IMR-90 (cell line): ENCODE results near the gene LCE3B. TPM values are rescaled to one million over a fixed set of nuclear protein-coding genes. Genes with fewer than 3 reads are reported as not detected.

Source experiments
- ATAC-seq: fragments of 200-7000 bp; cut with Tn5 transposase; 2 replicates; pipeline ENCODE4 v1.9.1; 2020; ENCODE audit warnings: low read depth, mild to moderate bottlenecking, moderate library complexity
- BruUV-seq: library from RNA; stranded (reverse); fragments of 400-500 nt; replicated peaks from 2 replicates; lab custom pipeline; 2021; lab: Mats Ljungman, UMichigan
- CTCF ChIA-PET: fragments of 300-600 bp; formaldehyde crosslinking; extraction: SDS; loops from one replicate; lab custom pipeline; 2021; ENCODE audit warnings: antibody characterized with exemption; lab: Yijun Ruan, JAX
- POLR2A ChIA-PET: fragments of 300-600 bp; sonication (Branson Sonifier 250); formaldehyde crosslinking; loops from one replicate; lab custom pipeline; 2022; ENCODE audit warnings: antibody characterized with exemption; ENCODE audit not compliant: unreplicated experiment; lab: Charles Lee
- DNase-seq: peaks from one replicate; pipeline ENCODE4 v3.0.0; 2013
- H2AFZ ChIP-seq: replicated peaks from 2 replicates; pipeline ENCODE3; 2013; ENCODE audit warnings: low read length, mild to moderate bottlenecking; ENCODE audit not compliant: poor library complexity
- H2AK5ac ChIP-seq: 2 replicates; pipeline ENCODE4 v1.6.1; 2013; ENCODE audit warnings: low read depth, low read length, inconsistent platforms
- H2AK9ac ChIP-seq: replicated peaks from 2 replicates; pipeline ENCODE3; 2013; ENCODE audit warnings: mild to moderate bottlenecking, low read depth, low read length, moderate library complexity; ENCODE audit not compliant: poor library complexity
- H2BK120ac ChIP-seq: 2 replicates; pipeline ENCODE4 v1.6.1; 2013; ENCODE audit warnings: low read depth, low read length, inconsistent platforms
- H2BK15ac ChIP-seq: 3 replicates; pipeline ENCODE4 v1.6.1; 2013; ENCODE audit warnings: low read depth, low read length, inconsistent platforms
- H2BK20ac ChIP-seq: 2 replicates; pipeline ENCODE4 v1.6.1; 2013; ENCODE audit warnings: low read depth, mild to moderate bottlenecking, inconsistent platforms, low read length, moderate library complexity
- H2BK5ac ChIP-seq: 2 replicates; pipeline ENCODE4 v1.6.1; 2013; ENCODE audit warnings: mild to moderate bottlenecking, low read depth, low read length, inconsistent platforms; ENCODE audit not compliant: poor library complexity, severe bottlenecking
- H3K14ac ChIP-seq: replicated peaks from 2 replicates; pipeline ENCODE4 v1.6.1; 2013; ENCODE audit warnings: low read depth, low read length, inconsistent platforms
- H3K18ac ChIP-seq: 2 replicates; pipeline ENCODE4 v1.6.1; 2013; ENCODE audit warnings: low read depth, low read length, control low read depth
- H3K23ac ChIP-seq: 2 replicates; pipeline ENCODE4 v1.6.1; 2013; ENCODE audit warnings: low read depth, low read length, inconsistent platforms
- H3K27ac ChIP-seq: 2 replicates; pipeline ENCODE4 v1.5.1; 2013; ENCODE audit warnings: mild to moderate bottlenecking, control low read depth, low read length; ENCODE audit not compliant: insufficient read depth
- H3K27me3 ChIP-seq: 2 replicates; pipeline ENCODE4 v1.6.1; 2013; ENCODE audit warnings: low read length; ENCODE audit not compliant: control insufficient read depth, insufficient read depth
- H3K36me3 ChIP-seq: 2 replicates; pipeline ENCODE4 v1.6.1; 2013; ENCODE audit warnings: low read length, mixed read lengths; ENCODE audit not compliant: control insufficient read depth, insufficient read depth
- H3K4ac ChIP-seq: 2 replicates; pipeline ENCODE4 v1.6.1; 2013; ENCODE audit warnings: low read depth, low read length, inconsistent platforms
- H3K4me1 ChIP-seq: 2 replicates; pipeline ENCODE4 v1.6.1; 2013; ENCODE audit warnings: low read length, mixed read lengths; ENCODE audit not compliant: control insufficient read depth, insufficient read depth
- H3K4me2 ChIP-seq: 2 replicates; pipeline ENCODE4 v1.6.1; 2013; ENCODE audit warnings: low read depth, mild to moderate bottlenecking, control low read depth, low read length, moderate library complexity
- H3K4me3 ChIP-seq: 2 replicates; pipeline ENCODE4 v1.5.1; 2013; ENCODE audit warnings: low read depth, mild to moderate bottlenecking, control low read depth, low read length, moderate library complexity; ENCODE audit not compliant: insufficient read depth
- H3K56ac ChIP-seq: 2 replicates; pipeline ENCODE4 v1.6.1; 2013; ENCODE audit warnings: low read length, inconsistent platforms; ENCODE audit not compliant: insufficient read depth; ENCODE audit errors: extremely low read depth
- H3K79me1 ChIP-seq, 2 experiments: 2 replicates each; pipeline ENCODE4 v1.6.1; 2013; ENCODE audit warnings: low read length in 2 of 2, inconsistent platforms in 1 of 2, low read depth in 1 of 2
- H3K9ac ChIP-seq: 2 replicates; pipeline ENCODE4 v1.6.1; 2013; ENCODE audit warnings: low read depth, low read length, control low read depth
- H3K9me1 ChIP-seq: 2 replicates; pipeline ENCODE4 v1.6.1; 2013; ENCODE audit warnings: low read length, inconsistent platforms; ENCODE audit not compliant: insufficient read depth
- H3K9me3 ChIP-seq: 2 replicates; pipeline ENCODE4 v1.6.1; 2013; ENCODE audit warnings: low read length; ENCODE audit not compliant: control insufficient read depth, insufficient read depth
- H4K20me1 ChIP-seq: 2 replicates; pipeline ENCODE4 v1.6.1; 2013; ENCODE audit warnings: low read length, inconsistent platforms; ENCODE audit not compliant: insufficient read depth
- H4K5ac ChIP-seq: 2 replicates; pipeline ENCODE4 v1.6.1; 2013; ENCODE audit warnings: mild to moderate bottlenecking, low read depth, low read length, control low read depth
- H4K8ac ChIP-seq, 2 experiments: 2 replicates each; pipeline ENCODE4 v1.6.1; 2013; ENCODE audit warnings: low read depth in 2 of 2, low read length in 2 of 2, control low read depth in 1 of 2, inconsistent platforms in 1 of 2
- H4K91ac ChIP-seq: 2 replicates; pipeline ENCODE4 v1.6.1; 2013; ENCODE audit warnings: low read depth, low read length, inconsistent platforms; ENCODE audit not compliant: insufficient read depth
- MAFK ChIP-seq: IDR thresholded peaks from 2 replicates; pipeline ENCODE4 v1.6.1; 2012; ENCODE audit warnings: low read depth, low read length, improper control_type of control experiment
- POLR2A ChIP-seq: IDR thresholded peaks from 2 replicates; pipeline ENCODE4 v1.6.1; 2012; ENCODE audit warnings: mild to moderate bottlenecking, low read depth, low read length
- RFX5 ChIP-seq: IDR thresholded peaks from 2 replicates; pipeline ENCODE4 v1.8.0; 2012; ENCODE audit warnings: low read depth, mild to moderate bottlenecking, low read length, moderate library complexity
- WGBS, 2 experiments: methylation state at CpG; one replicate each; pipeline versions ENCODE4 v1.1.5 to v1.1.7; 2013; ENCODE audit warnings: missing lambda C conversion rate in 2 of 2; ENCODE audit not compliant: insufficient read length in 1 of 2; ENCODE audit errors: extremely low coverage in 2 of 2; 5-methylcytosine and 5-hydroxymethylcytosine counted together
- dilution Hi-C: fragments of 300-500 bp; cut with HindIII; formaldehyde crosslinking; loops from one replicate; pipeline ENCODE4 v1.14.3; 2018; ENCODE audit warnings: low sequenced_read_pairs; ENCODE audit not compliant: unreplicated experiment
- in situ Hi-C: fragments of 300-500 bp; cut with MboI; formaldehyde crosslinking; loops from 3 replicates; pipeline ENCODE4 v1.14.3; 2019; ENCODE audit warnings: low sequenced_read_pairs, inconsistent platforms, mixed read lengths
- intact Hi-C: fragments of 100-400 bp; cut with micrococcal nuclease; formaldehyde crosslinking; loops from 2 replicates; pipeline ENCODE4 v1.10.0; 2022
- polyA plus RNA-seq, 3 experiments: library from polyadenylated mRNA; depleted of rRNA; stranded (reverse); fragments of >200 nt; gene quantifications; 2 replicates each; pipeline ENCODE4 v1.2.3, GENCODE V29; 2012; ENCODE audit warnings: low replicate concordance in 1 of 3
- total RNA-seq: library from RNA; depleted of rRNA; stranded (reverse); fragments of >200 nt; gene quantifications from 2 replicates; pipeline ENCODE4 v1.2.3, GENCODE V29; 2012
- TF ChIP-seq, protein P1 (sequence below): fragments of 150-350 bp; IDR thresholded peaks from 2 replicates; pipeline ENCODE4 v1.6.1; 2016; ENCODE audit warnings: low read depth, mild to moderate bottlenecking, low read length, moderate library complexity, borderline replicate concordance

LCE3B gene
- total and polyA plus RNA-seq, 2 of the 4 experiments (the other 2 are of a cell fraction): not detected

DNA sequence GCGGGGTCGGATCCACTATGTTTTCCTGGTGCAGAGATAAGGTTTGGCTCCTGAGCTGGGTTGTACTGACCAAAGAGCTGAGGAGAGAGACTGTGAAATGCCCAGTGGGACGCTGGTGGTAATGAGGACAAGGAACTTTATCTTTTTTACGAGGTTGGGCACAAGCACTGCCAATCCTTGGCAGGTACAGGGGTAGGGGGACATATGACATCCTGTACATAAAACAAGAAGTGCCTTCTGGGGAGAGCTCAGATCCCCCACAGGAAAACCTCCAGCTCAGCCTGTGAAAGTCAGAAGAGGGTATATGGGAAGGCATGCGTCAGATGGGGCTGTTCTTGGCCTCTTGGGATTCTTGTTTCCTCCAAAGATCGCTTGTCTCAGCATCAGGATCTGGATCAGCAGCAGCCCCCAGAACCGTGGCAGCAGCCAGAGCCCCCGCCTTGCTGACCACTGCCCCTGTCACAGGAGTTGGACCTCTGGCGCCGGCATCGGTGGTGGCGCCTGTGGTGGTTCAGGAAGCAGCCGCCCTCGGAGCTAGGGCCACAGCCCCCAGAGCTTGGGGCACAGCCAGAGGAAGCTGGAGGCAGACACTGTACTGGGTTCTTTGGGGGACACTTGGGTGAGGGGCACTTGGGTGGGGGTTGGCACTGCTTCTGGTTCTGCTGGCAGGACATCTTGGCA, 47.9 kb upstream of the LCE3B start:
- POLR2A ChIA-PET: no interaction called here
- no peak overlapping the region for H3K14ac ChIP-seq
- no peaks in the 10 kb centered on the region for H3K27me3 ChIP-seq

More for the DNA sequence above, 47.9 kb upstream of the LCE3B start:
- Histone ChIP-seq H3K4me1 (no peaks in the 10 kb centered on the region), H2AFZ (no peak overlapping the region), H2BK15ac (no peak overlapping the region), H3K56ac (no peak overlapping the region), H4K91ac (no peak overlapping the region), H3K4ac (no peak overlapping the region), H2BK20ac (no peak overlapping the region), H3K4me3 (no peak overlapping the region), H4K8ac (no peak overlapping the region), H4K20me1 (no peaks in the 10 kb centered on the region), H2AK5ac (no peak overlapping the region), H3K9ac (no peak overlapping the region), H3K36me3 (no peaks in the 10 kb centered on the region), H3K4me2 (no peak overlapping the region), H3K9me3 (peaks cover 3% of the 10 kb centered on the region; the same call in 1 of the 2 replicates), H2BK120ac (no peak overlapping the region), H4K5ac (no peak overlapping the region), H2BK5ac (no peak overlapping the region), H3K18ac (no peak overlapping the region), H2AK9ac (no peak overlapping the region), H3K79me1 (no peaks in the 10 kb centered on the region), H3K23ac (no peak overlapping the region), H3K9me1 (no peaks in the 10 kb centered on the region), H3K27ac (no peak overlapping the region)
- WGBS, 2 experiments: no CpG with 5 or more reads among the region's 14 CpGs
- dilution Hi-C loops: no loop called here
- TF ChIP-seq, protein P1, sequence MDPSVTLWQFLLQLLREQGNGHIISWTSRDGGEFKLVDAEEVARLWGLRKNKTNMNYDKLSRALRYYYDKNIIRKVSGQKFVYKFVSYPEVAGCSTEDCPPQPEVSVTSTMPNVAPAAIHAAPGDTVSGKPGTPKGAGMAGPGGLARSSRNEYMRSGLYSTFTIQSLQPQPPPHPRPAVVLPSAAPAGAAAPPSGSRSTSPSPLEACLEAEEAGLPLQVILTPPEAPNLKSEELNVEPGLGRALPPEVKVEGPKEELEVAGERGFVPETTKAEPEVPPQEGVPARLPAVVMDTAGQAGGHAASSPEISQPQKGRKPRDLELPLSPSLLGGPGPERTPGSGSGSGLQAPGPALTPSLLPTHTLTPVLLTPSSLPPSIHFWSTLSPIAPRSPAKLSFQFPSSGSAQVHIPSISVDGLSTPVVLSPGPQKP: no peak
- no peak for TF ChIP-seq MAFK
- TF ChIP-seq RFX5: no peak
- TF ChIP-seq POLR2A: no peak
- in situ Hi-C loops: no loop called here
- CTCF ChIA-PET: no interaction called here
- no peak for DNase-seq
- intact Hi-C loops: no loop called here
- no peak for ATAC-seq
- BruUV-seq: no TSS peak
